ACHN (cell line): ENCODE data around the gene PLP2.
"Not testable (repeated sequence)": the region's sequence is repeated elsewhere in the genome, so short reads cannot be mapped to it uniquely, and the experiment has no call there.

Experiments
- DNase-seq: peaks from one replicate; pipeline ENCODE4 v3.0.0-alpha.2; 2015
- in situ Hi-C: cut with HindIII; loops from 2 replicates; pipeline ENCODE4 v1.10.0; 2017; ENCODE audit warnings: low sequenced_read_pairs, low pct_ligation_motif_present, low pct_unique_long_range_greater_than_20kb

The PLP2 gene, protein sequence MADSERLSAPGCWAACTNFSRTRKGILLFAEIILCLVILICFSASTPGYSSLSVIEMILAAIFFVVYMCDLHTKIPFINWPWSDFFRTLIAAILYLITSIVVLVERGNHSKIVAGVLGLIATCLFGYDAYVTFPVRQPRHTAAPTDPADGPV

DNA sequence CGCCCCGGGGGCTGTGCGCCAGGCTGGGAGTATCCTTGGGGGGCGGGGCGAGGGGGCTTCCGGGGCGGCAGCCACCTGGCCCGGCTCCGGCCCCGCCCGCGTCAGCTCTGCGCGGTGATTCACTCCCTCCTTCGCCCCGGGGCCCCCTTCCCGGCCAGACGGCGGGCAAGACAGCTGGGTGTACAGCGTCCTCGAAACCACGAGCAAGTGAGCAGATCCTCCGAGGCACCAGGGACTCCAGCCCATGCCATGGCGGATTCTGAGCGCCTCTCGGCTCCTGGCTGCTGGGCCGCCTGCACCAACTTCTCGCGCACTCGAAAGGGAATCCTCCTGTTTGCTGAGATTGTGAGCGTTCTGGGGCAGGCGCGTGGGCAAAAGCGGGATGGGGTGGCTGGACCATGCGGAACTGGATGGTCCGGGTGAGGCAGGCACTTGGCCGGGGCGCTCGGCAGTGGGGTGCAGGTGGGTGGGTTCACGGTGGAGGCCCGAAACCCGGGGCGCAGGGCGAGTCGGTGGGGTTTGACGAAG, at the start of gene PLP2:
Gene PLP2, plus strand, starts transcription at position 147 of the 528 bp plus-strand sequence. Its CDS starts 103 bp downstream, at position 250.
- peak; percentile 43 for DNase-seq
- in situ Hi-C loops, result no loop called here

DNA sequence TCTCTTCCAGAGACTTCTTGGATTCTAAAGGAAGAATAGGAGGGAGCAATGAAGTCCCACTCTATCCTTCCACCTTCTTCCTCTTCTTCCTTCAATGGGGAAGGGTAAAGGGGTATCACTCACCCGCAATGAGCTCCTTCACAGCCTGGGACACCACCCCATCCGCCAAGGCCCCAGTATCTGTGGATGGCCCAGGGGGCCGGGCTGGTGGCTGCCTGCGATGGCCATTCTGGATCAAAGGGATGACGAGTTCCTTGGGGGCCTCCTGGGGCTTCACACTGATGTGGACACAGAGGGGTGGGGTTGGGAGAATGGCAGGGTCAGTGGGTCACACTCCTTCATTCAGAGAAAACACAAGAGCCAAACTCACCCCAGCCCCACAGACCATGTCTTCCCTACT, 49.2 kb upstream of the PLP2 start:
- DNase-seq, result no peak
- in situ Hi-C loops, result no loop called here

DNA sequence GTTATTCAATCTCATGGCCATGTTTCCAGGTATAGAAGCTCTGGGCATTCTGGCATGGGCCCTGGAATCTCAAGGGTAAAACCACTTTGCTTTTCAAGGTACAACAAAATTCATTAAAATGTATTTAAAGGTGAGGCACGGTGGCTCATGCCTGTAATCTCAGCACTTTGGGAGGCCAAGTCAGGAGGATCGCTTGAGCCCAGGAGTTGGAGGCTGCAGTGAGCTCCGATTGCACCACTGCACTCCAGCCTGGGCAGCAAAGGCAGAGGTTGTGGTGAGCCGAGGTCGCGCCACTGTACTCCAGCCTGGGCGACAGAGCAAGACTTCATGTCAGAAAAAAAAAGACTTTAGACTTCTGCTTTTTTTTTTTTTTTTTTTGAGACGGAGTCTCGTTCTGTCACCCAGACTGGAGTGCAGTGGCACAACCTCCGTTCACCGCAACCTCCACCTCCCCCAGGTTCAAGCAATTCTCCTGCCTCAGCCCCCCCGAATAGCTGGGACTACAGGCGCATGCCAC, 43.9 kb upstream of the PLP2 start:
- in situ Hi-C loops, DNase-seq: not testable (repeated sequence)

DNA sequence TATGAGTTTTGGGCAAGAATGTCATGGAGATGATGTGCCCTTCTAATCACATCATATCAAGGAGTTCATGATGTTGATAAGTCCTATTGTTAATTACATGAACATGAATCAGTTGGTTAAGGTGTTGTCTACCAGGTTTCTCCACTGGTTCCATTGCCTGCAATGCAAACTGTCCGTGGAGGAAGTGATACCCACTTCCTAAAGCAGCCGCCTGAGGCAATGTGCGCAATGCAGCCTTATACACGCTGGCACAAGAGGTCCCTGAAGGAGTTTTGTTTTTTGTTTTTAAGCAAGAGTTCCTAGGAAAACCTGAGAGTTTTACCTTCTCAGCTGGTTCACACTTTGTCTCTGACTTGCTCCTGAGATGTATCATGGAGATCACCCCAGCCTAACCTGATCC, 42.3 kb upstream of the PLP2 start:
- in situ Hi-C loops, result no loop called here
- DNase-seq, result no peak

DNA sequence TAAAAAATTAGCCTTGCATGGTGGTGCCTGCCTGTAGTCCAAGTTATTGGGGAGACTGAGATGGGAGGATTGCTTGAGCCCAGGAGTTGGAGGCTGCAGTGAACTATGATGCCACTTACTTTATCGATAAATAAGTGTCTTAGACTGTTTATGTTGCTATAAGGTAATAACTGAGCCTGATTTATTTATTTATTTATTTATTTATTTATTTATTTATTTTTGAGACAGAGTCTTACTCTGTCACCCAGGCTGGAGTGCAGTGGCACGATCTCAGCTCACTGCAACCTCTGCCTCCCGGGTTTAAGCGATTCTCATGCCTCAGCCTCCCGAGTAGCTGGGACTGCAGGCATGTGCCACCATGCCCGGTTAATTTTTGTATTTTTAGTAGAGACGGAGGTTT, 39.4 kb upstream of the PLP2 start:
- DNase-seq, in situ Hi-C loops: not testable (repeated sequence)

DNA sequence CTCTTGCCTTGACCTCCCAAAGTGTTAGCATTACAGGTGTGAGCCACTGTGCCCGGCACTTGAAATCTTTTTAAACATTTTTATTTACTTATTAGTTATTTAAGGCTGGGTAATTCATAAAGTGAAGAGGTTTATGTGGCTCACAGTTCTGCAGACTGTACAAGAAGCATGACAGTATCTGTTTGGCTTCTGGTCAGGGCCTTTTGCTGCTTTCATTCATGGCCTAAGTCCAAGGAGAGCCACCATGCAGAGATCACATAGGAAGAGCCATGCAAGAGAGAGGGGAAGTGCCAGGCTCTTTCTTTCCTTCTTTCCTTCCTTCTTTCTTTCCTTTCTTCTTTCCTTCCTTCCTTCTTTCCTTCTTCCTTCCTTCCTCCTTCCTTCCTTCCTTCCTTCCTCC, 37.9 kb upstream of the PLP2 start:
- in situ Hi-C loops, result no loop called here
- no peak for DNase-seq

DNA sequence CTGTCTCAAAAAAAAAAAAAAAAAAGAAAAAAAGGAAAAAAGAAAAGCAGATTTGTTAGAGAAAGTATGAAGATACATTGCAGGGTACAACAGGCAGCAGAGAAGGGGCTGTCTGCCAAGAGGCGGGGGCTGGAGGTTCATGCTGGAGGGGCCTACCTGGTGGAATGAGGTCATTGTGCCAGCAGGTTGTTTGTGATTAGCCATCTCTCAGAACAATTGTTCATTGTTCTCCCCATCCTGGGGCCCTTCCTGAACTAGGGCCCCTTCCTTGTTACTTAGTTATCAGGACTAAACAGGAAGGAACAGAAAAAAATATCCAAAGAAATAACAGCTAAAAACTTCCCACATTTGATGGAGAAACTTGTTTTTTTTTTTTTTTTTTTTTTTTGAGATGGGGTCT, 34.2 kb upstream of the PLP2 start:
- DNase-seq, result no peak
- in situ Hi-C loops, result no loop called here

DNA sequence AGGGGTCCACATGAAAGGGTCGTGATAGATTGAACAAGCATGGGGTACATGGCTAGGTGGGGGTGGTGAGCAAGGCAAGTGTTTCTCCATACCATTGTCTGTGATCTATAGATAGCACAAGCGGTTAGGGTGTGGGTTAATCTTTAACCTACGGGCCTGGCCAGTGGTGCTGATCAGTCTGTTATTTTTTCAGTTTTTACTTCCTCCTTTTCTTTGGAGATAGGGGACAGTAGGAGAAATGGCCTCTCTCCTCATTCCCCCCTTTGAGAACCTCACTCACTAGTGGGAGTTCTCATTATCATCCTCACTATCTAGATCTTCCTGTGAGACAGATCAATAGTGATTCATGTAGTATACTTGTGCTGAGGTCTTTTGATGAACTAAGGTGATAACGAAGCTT, 32.0 kb upstream of the PLP2 start:
- no peak for DNase-seq
- in situ Hi-C loops, result no loop called here

DNA sequence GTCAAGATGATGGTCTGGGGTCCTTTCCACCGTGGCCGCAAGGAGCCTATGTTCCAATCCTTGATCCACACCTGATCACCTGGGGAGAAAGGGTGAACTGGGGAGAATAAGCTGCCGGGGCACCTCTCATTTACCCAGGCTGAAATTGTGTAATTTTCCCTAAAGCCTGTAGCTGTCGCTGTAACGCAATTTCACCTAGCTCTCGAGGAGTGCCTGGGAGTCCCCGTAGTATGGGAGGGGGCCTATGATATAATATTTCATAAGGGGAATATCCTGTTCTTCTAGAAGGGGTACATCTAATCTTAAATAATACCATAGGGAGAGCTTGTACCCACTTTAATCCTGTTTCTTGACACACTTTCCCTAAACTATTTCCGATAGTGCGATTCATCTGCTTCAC, 29.4 kb upstream of the PLP2 start:
- in situ Hi-C loops, result not testable (repeated sequence)
- DNase-seq, result peak; percentile 24

DNA sequence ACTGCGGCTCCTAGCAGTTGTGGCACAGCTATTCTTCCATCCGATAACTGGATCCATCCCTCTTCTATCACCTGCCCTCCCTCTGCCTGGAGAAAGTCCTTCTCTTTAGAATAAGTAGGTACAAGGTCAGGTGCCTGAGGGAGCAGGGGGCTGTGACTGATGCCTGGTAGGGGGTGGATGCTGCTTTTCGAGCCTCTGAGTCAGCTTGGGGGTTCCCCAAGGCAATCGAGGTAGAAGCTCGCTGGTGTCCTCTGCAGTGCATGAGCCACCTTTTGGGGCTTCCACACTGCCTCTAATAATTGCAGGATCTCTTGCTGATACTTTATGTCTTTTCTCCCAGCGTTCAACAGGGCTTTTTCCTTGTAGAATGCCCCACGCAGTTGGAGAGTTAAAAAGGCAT, 28.5 kb upstream of the PLP2 start:
- DNase-seq, in situ Hi-C loops: not testable (repeated sequence)

DNA sequence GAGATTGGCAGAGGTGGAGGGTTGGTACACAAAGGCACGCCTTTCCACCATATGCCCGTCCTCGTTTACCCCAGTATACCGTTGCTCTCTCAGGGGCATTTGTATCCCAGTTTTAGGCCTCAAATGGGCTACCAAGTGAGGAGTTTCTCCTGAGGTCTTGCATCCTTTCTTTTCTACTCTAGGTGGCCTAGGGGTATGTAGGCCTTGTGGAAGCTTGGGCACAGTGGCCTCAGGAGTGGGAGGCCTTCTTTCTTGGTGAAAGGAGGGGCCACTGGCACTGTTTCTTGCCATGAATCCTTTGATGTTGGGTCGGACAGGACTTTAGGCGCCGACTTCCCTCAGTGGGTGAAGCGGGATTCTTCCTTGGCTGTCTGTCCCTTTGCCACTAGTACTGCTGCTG, 24.4 kb upstream of the PLP2 start:
- no peak for DNase-seq
- in situ Hi-C loops, result no loop called here

DNA sequence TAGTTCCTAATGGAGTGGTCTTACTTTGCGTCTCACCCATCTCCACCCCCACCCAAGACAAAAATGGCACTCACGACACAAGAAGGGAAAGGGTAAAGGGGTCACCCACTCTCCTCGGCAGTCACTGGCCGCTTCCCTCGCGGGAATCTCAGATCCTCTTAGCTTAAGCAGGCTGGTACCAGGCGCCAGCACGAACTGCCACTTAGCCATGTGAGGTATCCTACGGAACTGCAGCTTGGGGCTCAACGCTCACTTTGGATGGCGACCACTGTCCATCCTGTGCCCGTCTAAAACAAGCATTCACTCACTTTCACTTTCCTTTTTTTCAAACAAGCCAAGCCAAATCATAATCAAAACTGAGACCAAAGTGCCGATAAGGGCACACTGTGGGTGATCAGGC, 23.8 kb upstream of the PLP2 start:
- DNase-seq, result no peak
- in situ Hi-C loops, result no loop called here

DNA sequence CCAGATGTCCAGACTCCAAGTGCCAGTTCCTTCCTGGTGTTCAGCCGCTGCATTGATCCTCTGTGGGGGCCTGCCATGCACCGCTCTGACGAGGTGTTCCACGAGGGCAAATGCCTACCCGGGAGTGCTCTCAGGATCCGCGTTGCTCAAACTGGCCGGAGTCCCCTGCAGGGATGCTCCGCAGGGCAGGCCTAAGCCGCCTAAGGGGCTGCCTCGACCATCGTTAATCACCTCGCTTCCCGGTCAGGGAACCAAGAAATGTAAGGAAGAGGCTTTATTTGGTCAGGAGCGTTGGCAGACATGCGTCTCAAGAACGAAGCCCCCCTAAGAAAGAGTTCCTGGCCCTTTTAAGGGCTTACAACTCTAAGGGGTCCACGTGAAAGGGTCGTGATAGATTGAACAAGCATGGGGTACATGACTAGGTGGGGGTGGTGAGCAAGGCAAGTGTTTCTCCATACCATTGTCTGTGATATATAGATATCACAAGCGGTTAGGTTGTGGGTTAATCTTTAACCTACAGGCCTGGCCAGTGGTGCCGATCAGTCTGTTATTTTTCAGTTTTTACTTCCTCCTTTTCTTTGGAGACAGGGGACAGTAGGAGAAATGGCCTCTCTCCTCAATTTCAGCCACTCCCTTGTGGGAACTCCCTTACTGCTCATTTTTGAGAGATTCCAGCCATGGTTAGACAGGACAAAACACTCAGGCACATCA, 23.2 kb upstream of the PLP2 start:
- in situ Hi-C loops, DNase-seq: not testable (repeated sequence)

DNA sequence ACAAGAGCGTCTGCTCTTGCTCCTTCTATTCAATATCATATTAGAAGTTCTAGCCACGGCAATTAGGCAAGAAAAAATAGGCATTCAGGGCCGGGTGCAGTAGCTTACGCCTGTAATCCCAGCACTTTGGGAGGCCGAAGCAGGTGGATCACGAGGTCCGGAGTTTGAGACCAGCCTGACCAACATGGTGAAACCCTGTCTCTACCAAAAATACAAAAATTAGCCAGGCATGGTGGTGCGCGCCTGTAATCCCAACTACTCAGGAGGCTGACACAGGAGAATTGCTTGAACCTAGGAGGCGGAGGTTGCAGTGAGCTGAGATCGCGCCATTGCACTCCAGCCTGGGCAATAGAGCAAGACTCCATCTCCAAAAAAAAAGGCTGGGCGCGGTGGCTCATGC, 22.4 kb upstream of the PLP2 start:
- DNase-seq, in situ Hi-C loops: not testable (repeated sequence)

DNA sequence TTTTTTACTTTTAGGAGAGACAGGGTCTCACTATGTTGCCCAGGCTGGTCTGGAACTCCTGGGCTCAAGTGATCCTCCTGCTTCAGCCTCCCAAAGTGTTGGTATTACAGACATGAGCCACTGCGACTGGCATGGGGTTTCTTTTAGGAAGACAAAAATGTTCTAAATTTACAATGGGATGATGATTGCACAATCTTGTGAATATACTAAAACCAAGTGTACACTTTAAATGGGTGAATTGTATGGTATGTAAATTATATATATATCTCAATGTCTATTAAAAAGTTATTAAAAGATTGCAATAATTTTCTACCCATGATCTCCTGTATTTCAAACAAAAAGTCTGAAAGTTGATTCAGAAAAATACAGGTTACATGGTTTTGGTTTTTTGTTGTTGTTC, 18.2 kb upstream of the PLP2 start:
- in situ Hi-C loops, result no loop called here
- no peak for DNase-seq

DNA sequence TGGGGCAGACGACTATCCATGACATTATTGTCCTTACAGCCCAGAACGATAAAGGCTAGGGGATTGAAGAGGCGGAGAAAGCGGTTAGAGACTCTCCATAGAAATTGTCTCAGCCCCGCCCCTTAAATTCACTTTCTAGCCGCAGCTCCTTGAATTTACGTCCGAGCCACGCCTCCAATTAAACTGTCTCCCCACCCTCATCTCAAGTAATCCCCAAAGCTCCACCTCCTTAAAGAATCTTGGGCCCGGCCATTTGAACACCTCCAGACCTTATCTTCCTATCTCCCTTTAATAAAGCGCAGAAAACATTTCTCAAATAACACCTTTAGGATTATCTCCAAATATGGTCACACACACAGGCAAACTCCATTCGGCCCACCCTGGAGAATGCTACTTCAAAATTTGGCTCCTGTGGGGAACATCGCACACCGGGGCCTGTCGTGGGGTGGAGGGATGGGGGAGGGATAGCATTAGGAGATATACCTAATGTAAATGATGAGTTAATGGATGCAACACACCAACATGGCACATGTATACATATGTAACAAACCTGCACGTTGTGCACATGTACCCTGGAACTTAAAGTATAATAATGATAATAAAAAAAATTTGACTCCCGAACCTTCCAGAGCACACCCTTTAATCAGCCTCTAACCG, 16.3 kb upstream of the PLP2 start:
- no peak for DNase-seq
- in situ Hi-C loops, result no loop called here

DNA sequence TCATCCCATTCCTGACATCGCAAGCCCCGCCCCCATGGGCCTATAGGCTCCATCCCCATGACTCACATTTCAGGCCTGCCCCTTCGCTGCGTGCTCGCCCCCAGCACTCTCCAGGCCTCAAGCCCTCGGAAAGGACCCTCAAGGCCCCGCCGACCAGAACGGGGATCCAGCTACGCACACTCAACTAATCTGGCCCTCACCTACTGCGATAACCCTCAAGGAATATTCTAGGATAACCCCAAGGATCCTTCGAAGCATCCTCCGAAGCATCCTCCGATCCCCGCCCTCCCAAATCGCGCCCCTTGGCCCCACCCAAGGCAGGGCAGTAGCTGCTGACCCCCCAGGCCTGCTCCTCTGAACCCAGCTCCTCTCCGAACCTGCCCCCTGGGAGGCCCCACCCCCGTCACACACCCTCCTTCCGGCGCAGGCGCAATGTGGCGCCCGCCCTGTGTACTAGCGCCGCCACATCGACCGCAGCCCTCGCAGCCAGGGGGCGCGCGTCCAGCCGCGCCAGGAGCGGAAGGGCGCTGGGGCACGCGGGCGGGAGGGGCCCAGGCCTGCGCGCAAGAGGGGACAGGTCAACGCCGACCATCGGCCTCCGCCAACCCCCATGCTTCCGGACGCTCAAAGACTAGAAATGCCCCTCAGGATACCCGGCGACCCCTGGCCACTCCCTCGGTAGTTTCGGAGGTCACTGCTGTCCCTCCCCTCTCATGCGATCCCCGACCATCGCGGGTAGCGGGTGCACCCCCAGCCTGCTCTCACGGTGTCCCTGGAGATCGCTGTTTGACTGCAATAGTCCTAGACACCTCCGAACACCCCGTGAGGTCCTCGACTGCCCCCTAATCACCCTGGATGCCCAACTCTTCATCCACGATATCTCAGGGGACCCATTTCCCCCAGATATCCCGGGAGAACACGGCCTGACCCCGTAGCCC, 15.5 kb upstream of the PLP2 start:
- in situ Hi-C loops, result no loop called here
- DNase-seq, result peak; percentile 78

DNA sequence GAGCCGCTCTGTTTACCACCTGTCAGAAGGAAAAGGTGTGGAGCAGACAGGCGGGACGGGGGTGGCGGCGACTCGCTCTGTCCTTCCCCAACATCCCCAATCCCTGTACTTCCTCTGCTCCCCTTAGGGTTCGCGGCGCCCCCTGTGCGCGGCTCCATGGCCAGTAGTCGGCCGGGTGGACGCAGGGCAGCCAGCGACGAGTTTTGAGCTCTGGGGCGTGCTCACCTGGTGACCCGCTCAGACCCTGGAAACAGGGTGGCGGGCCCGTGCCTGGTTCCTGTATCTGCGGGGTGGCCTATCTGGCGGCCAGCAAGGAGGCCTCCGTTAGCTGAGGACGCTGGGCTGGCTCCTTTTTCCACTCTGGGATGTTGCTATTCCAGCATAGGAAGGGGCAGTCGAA, 14.5 kb upstream of the PLP2 start:
- in situ Hi-C loops, result no loop called here
- DNase-seq, result no peak

DNA sequence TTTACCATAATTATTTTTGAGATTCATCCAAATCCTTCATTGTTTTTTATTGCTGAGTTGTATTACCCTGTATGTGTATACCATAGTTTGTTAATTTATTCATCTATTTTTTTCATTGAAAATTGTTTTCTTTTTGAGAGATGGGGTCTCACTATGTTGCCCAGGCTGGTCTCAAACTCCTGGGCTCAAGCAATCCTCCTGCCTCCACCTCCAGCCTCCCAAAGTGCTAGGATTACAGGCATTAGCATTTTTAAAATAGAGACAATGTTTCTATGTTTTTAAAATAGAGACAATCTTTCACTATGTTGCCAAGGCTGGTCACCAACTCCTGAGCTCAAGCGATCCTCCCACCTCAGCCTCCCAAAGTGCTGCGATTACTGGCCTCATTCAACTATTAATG, 10.8 kb upstream of the PLP2 start:
- in situ Hi-C loops, result no loop called here
- no peak for DNase-seq
